Chondrocyte (in vitro differentiated cells): ENCODE data around the gene SP3. TPM values are rescaled to one million over a fixed set of nuclear protein-coding genes. Genes with fewer than 3 reads are reported as not detected.
A peak's percentile ranks its signal among the peaks of the same experiment; 100 is the strongest.

ENCODE experiments used
- DNase-seq: peaks from one replicate; pipeline ENCODE4 v3.0.0; 2021; ENCODE audit warnings: mixed read lengths, low spot score
- H3K27ac Mint-ChIP-seq: one replicate; pipeline ENCODE4 v1.8.0; 2021; ENCODE audit warnings: mild to moderate bottlenecking, moderate library complexity, mixed read lengths; ENCODE audit not compliant: unreplicated experiment
- H3K27me3 Mint-ChIP-seq: 2 replicates; pipeline ENCODE4 v1.8.0; 2021; ENCODE audit warnings: low read depth, mixed read lengths
- H3K36me3 Mint-ChIP-seq: 2 replicates; pipeline ENCODE4 v1.8.0; 2021; ENCODE audit warnings: low read depth, mixed read lengths
- H3K4me1 Mint-ChIP-seq: 2 replicates; pipeline ENCODE4 v1.8.0; 2021; ENCODE audit warnings: low read depth, mild to moderate bottlenecking, mixed read lengths
- H3K4me3 Mint-ChIP-seq: one replicate; pipeline ENCODE4 v1.8.0; 2021; ENCODE audit warnings: mild to moderate bottlenecking, moderate library complexity, mixed read lengths; ENCODE audit not compliant: unreplicated experiment
- H3K9me3 Mint-ChIP-seq: 2 replicates; pipeline ENCODE4 v1.8.0; 2021; ENCODE audit warnings: low read depth, mixed read lengths
- CTCF ChIP-seq: fragments of 200-600 bp; sonication (generic); IDR thresholded peaks from 2 replicates; pipeline ENCODE4 v1.5.0; 2021; ENCODE audit warnings: antibody characterized with exemption, mild to moderate bottlenecking, moderate library complexity
- total RNA-seq: library from RNA; stranded (reverse); gene quantifications from 3 replicates; pipeline ENCODE4 v1.2.1, GENCODE V29; 2021

SP3 gene
- total RNA-seq, 1 donor from 2014 or later, result 59.4 TPM

- Mint-ChIP-seq H3K27ac (peak overlapping the region; percentile 71), H3K4me3 (no peak overlapping the region), H3K9me3 (peaks cover 9% of the 10 kb centered on the region), H3K27me3 (no peaks in the 10 kb centered on the region), H3K4me1 (peaks cover 59% of the 10 kb centered on the region), H3K36me3 (peaks cover 23% of the 10 kb centered on the region)
- no peak for DNase-seq
- TF ChIP-seq CTCF, result no peak
Observed at GRCh38 chr2:173959358-173959884, 5.8 kb downstream of the SP3 start.

DNA sequence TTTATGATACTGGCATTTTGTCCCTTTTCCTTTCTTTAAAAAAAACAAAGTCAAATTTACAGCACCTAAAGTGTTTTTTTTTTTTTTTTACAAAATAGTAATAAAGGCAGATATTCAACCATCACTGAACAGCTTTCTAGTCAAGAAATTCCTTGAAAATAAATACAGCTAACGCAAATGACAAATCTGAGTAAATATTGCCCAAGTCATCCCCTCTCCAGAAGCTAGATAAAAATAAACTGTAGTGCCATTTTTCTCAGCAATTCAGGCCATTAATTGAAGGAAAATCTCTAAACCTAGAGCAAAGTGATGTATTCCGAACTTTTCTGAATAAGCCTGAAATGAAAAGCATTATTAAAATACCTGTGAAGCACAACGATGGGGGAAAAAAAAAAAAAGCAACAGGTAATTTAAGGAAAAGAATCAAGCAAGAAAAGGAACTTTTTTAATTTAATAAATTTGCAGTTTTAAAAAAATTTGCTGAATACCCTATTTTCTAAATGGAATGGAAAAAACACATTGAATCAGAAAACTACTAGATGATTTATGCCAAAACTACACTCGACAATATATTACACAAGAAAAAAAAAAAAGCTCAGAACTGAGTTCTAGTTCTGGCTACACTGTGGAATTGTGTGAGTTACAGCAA, 6.9 kb downstream of the SP3 start:
- Mint-ChIP-seq H3K4me1 (peaks cover 59% of the 10 kb centered on the region), H3K27me3 (no peaks in the 10 kb centered on the region), H3K9me3 (peaks cover 9% of the 10 kb centered on the region), H3K4me3 (no peak overlapping the region), H3K36me3 (peaks cover 26% of the 10 kb centered on the region), H3K27ac (peak overlapping the region; percentile 53)
- TF ChIP-seq CTCF, result no peak
- DNase-seq, result no peak

DNA sequence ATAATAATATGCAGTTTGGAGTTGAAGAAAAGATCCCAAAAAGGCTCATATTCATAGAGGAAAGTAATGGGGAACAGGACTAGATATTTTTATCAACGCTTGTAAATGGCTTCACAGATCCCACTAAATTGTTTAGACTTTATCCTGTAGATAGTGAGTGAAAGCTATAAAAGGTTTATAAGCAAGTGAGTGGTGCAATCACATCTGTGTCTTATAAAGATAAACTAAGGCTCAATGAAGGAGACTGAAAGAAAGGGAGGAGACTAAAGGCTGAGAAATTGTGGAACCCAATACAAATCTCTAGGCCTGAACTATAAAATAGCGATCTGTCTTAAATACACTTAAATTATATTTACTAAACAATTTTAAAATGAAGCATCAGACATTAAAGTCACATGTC, 7.7 kb downstream of the SP3 start:
- Mint-ChIP-seq H3K4me1 (peaks cover 55% of the 10 kb centered on the region), H3K27me3 (no peaks in the 10 kb centered on the region), H3K36me3 (peaks cover 30% of the 10 kb centered on the region), H3K4me3 (no peak overlapping the region), H3K27ac (no peak overlapping the region), H3K9me3 (peaks cover 11% of the 10 kb centered on the region)
- TF ChIP-seq CTCF, result no peak
- DNase-seq, result no peak

DNA sequence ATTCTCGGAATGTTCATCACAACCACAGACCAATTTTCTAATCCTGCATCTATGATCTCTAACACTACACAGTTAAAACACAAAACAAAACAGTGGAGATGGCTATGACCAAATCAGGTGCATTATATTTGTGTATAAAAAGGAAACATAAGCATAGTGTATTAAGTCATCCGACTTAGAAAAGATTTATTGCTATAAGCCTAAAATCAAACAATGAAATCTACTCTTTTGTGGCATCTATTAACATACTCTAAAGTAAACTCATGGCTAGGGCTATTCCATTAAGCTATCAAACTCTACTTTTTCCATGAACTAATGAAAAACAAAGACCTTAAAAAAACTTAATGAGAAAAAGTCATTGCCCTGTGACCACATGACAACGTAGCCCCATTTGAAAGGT, 8.7 kb downstream of the SP3 start:
- no peak for DNase-seq
- peaks cover 57% of the 10 kb centered on the region for H3K4me1 Mint-ChIP-seq
- H3K27me3 Mint-ChIP-seq, result no peaks in the 10 kb centered on the region
- H3K36me3 Mint-ChIP-seq, result peaks cover 30% of the 10 kb centered on the region
- no peak overlapping the region for H3K27ac Mint-ChIP-seq
- H3K4me3 Mint-ChIP-seq, result no peak overlapping the region
- H3K9me3 Mint-ChIP-seq, result peaks cover 10% of the 10 kb centered on the region
- TF ChIP-seq CTCF, result no peak

- peaks cover 54% of the 10 kb centered on the region for H3K4me1 Mint-ChIP-seq
- H3K27ac Mint-ChIP-seq, result no peak overlapping the region
- H3K27me3 Mint-ChIP-seq, result no peaks in the 10 kb centered on the region
- TF ChIP-seq CTCF, result no peak
- peaks cover 7% of the 10 kb centered on the region for H3K9me3 Mint-ChIP-seq
- no peak overlapping the region for H3K4me3 Mint-ChIP-seq
- H3K36me3 Mint-ChIP-seq, result peaks cover 27% of the 10 kb centered on the region
- DNase-seq, result no peak
Observed at GRCh38 chr2:173955867-173956266, 9.3 kb downstream of the SP3 start.
